ENCODE measurements around the gene FOXD4L3.
"Not testable (repeated sequence)": the region's sequence is repeated elsewhere in the genome, so short reads cannot be mapped to it uniquely, and the experiment has no call there.

The FOXD4L3 gene

DNA sequence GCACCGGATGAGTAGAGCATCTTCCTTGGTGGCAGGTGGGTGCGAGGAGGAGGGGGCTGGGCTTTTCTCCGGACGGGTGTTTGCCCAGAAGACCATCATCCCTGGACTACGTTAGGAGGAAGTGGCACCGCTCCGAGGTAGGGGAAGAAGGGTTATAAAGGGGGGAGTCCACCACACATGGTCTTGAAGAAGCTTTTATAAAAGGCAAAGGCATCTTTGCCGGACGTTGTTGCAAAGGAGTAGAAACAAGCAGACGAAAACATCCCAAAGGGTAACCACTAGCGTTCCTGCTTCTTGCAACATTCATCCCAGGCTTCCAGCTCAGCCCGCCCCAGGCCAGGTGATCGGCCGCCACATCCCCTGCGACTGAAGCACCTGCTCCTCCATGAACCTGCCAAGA is at the start of gene FOXD4L3:
TSS of gene FOXD4L3 (plus strand) at position 301 of the 400 bp plus-strand sequence. CDS start at position 386, 85 bp downstream.
- not testable (repeated sequence) for DNase-seq (ENCODE audit: low spot score)

DNA sequence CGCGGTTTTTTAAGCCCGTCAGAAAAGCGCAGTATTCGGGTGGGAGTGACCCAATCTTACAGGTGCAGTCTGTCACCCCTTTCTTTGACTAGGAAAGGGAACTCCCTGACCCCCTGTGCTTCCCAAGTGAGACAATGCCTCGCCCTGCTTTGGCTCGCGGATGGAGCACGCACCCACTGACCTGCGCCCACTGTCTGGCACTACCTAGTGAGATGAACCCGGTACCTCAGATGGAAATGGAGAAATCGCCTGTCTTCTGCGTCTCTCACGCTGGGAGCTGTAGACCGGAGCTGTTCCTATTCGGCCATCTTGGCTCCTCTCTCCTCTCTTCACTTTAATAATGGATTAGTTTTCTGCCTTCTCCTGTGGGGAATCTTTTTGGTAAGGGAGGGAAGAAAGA is 21.6 kb upstream of the FOXD4L3 start:
- not testable (repeated sequence) for DNase-seq (ENCODE audit: low spot score)

DNA sequence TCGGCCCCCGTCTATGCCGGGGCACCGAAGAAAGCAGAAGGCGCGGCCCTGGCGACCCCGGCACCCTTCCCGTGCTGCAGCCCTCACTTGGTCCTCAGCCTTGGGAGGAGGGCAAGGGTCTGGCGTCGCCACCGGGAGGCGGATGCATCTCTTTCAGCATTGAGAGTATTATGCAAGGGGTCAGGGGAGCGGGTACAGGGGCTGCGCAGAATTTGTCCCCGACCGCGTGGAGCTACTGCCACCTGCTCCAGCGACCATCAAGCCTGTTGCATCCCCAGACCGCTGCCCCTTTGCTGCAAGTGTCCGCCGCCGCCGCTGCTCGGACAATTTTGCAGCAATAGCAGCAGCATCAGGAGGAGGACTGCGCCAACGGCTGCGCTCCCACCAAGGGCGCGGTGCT is 1.1 kb downstream of the FOXD4L3 start:
- DNase-seq (ENCODE audit: low spot score), result not testable (repeated sequence)

DNA sequence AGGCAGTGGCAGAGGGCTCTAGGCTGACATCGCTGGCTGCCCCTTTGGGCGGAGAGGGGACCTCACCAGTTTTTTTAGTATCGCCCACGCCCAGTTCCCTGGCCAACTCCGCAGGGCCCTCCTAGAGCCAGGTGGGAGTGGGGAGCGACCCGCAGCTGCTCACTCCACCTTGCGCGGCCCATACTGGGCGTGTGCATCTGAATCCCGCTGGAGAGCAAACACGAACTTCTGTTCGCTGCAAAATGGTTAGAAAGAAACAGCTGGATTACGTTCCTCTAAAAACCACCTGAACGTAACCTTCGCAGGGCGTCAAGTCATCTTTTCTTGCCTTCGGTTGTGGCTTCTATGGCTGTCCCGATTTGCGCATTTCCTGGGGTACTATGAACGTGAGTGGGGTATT is 1.5 kb downstream of the FOXD4L3 start:
- DNase-seq (ENCODE audit: low spot score), result not testable (repeated sequence)

DNA sequence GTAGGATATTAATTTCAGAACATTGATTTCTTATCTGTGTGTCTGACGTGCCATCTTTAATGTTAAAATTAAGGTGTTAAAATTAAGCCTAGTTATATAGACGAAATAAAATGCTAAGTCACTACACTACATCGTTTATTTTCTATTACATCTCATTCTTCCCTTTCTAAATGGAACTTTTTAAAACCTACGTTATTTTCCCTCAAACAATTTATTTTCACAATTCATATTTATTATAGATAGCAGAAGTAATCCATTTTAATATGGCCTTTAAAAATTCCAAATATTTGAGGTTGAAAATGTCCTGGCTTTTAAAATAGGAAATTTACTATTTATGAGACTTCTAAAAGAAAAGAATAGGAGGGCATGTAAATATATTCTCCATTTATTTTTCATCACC is 2.1 kb downstream of the FOXD4L3 start:
- not testable (repeated sequence) for DNase-seq (ENCODE audit: low spot score)

DNA sequence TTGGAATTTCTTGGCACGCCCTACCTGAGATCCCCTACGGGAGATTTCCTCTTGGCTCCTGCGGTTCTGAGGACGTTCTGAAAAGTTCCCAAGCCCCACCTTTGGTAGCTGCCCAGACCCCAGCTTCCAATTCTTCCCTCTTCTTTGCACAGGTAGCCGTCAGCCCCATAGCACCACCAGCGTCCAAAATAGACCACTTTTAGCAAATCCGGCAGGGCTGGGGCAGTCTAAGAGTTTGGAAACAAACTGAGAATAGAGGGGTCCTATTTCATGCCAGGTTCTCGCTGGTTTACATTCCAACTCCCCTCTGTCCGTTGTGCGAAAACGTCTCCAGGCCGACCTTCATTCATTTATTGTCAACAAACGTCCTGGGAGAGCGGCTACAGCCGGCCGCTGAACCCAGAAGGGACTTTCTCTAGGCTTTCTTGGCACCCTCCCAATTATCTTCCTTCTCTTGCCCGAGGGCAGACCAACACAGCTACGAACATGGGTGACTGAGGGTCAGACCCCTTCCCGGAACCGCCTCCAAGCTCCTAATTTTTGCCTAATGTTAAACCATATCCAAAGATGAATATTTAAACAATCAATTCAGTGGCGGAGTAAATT is 3.1 kb downstream of the FOXD4L3 start:
- DNase-seq (ENCODE audit: low spot score), result not testable (repeated sequence)

DNA sequence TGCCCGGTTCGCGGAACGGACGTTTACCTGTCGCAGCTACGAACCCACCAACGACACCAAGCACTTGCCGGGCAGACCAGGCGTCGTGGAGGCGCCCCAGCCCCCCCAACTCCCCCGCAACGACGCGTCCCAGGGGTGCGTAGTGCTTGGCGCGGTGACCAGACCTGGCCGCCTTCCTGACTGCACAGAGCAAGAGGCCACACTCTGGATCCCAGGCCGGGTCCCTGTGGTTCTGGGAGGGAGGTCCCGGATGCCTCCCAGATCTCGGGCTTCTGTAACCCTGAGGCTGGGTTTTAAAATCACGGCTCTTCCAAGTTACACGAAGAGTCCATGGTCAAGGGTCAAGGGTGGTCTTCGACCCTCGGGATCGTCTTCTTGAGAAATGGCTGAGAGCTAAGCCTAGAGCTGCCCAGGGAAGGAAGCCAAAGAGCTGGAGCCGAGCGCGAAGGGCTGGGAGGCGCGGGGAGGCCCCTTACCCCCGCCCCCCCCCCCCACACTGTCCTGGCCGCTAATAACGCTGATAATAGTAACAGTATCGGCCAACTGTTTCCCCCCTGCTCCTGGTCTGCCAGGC is 3.8 kb downstream of the FOXD4L3 start:
- not testable (repeated sequence) for DNase-seq (ENCODE audit: low spot score)

DNA sequence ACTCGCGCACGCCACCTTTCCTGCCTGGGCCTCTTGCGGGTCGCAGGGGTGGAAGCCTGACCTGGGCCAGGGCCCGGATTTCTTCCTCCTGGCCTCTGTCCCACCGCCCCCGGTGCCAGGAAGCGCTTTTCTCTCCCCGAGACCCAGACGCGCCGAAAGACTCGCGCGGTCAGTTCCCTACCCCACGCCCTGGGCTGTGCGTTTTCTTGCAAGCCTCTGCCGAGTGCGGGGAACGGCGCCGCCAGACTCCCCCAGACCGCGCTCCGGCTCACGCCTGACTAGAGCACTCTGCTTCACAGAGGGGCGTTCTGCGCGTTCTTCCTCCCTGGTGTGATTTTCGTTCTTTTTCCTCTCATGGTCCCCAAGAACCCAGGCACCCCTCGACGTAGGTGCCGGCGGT is 4.5 kb downstream of the FOXD4L3 start:
- DNase-seq (ENCODE audit: low spot score), result not testable (repeated sequence)

DNA sequence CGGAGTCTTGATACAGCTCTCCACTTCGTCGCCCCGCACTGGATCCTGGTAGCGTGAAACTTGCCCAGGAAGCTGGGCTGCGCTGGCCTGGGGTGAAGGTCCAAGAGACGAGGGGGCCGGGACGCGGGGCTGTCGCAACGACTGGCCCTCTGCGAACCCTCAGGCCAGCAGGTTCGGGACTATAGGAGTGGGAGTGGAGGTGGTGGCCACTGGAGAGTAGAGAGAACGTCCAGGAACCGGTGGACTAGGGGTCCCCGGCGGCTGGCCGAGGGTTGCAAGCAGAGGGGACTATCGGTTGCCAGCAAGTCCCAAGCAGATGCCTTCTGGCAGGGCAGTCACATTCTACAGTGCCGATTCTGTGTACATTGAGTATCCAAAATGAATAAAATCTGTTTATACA is 5.0 kb downstream of the FOXD4L3 start:
- not testable (repeated sequence) for DNase-seq (ENCODE audit: low spot score)

DNA sequence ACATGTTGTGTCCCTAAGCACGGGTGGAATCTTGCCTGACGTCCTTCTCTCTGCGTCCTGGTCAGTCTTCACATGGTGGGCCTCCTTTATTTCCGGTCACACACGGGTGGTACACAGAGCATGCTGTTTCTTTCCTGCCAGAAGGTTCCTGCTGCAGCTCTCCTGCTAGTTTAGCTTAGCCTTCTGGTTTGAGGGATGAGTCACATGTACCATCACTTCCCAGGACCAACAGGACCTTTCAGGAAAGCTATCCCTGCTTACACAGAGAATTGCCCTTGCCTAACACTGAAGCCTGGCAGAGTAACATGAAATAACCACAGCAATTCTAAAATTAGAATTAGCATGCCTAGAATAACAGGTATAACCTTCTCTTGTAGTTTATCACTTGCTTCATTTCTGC is 8.5 kb downstream of the FOXD4L3 start:
- DNase-seq (ENCODE audit: low spot score), result not testable (repeated sequence)

DNA sequence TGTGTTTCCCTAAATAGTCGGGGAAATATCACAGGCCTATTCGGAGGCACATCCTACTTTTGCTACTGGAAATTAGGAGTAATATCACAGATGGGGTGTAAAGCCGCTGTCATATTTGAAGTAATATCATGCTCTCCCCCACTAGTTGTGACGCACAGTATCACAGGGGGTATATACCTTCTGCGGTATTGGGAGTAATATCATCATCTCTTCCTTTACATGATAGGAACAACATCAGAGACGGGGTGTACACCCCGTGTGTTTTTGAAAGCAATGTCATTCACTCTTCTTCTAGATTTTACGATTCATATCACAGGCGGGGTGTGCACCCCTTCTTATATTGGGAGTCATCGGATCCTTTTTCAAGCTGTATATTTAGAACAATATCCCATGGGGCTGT is 15.5 kb downstream of the FOXD4L3 start:
- not testable (repeated sequence) for DNase-seq (ENCODE audit: low spot score)

DNA sequence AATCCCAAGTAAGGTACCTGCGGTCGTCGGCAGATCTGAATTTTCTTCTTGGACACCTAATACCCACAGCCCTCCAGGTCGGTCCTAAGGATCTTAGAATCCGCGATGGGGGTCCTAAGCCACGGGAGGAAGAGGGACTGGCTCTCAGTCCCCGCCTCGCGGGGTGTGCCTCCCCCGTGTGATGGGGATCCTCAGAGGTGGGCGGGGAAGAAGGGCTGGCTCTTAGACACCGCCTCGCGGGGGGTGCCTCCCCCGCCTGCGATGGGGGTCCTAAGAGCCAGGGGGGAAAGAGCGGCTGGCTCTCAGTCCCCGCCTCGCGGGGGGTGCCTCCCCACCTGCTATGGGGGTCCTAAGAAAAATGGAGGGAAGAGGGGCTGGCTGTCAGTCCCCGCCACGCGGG is 21.1 kb downstream of the FOXD4L3 start:
- not testable (repeated sequence) for DNase-seq (ENCODE audit: low spot score)

DNA sequence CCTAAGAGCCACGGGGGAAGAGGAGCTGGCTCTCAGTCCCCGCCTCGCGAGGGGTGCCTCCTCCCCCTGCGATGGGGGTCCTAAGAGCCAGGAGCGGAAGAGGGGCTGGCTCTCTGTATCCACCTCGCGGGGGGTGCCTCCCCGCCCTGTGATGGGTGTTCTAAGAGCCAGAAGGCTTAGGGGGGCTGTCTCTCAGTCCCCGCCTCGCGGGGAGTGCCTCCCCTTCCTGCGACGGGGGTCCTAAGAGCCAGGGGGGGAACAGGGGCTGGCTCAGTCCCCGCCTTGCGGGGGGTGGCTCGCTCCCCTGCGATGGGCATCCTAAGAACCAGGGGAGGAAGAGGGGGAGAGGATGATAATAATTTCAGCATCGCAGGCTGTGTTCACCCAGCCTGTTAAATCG is 21.9 kb downstream of the FOXD4L3 start:
- not testable (repeated sequence) for DNase-seq (ENCODE audit: low spot score)

DNA sequence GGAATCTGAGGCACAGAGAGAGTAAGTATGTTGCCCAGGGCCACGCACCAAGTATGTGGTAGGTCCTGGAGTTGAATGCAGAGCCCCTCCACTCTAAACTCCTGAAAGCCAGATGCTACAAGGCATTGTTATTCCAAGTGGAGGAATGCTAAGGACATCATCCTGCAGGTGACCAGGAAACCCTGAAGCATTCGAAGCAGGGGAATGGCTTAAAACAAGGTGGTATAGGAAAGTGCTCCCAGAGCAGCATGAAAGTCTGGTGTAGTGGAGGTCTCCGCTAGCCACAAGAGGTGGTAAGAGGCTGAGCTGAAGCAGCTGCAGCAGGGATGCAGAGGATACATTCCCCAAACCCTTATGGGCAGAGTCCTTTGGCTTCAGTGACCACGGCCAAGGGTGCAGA is 26.4 kb downstream of the FOXD4L3 start:
- DNase-seq (ENCODE audit: low spot score), result not testable (repeated sequence)

DNA sequence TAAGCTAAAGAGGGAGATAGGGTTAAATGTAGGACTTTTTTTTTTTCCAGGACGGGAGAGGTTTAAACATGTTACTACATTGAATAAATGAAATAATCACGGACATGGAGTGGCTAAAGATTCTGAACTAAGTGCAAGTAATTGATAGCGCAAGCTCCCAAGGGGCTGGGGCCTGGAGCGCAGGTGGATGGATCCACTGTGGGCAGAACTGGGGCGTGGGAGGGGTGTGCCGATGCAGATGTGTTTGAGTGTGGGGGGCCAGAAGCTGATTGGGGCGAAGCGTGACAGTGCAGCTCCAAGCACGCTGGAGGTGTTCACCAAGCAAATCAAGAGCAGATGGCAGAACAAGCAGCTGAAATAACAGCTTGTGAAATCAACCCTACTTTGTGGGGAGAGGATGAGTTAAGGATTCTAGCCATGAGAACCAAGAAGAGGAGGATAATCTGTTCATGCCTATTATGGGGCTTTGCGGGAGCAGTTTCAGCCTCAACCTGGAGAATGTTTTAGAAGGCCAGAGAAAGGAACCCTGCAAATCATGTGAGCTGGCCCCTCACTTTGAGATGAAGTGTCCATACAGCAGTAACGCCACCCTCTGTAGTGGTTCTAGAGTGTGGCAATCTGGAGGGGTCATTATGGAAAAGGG is 28.0 kb downstream of the FOXD4L3 start:
- not testable (repeated sequence) for DNase-seq (ENCODE audit: low spot score)

DNA sequence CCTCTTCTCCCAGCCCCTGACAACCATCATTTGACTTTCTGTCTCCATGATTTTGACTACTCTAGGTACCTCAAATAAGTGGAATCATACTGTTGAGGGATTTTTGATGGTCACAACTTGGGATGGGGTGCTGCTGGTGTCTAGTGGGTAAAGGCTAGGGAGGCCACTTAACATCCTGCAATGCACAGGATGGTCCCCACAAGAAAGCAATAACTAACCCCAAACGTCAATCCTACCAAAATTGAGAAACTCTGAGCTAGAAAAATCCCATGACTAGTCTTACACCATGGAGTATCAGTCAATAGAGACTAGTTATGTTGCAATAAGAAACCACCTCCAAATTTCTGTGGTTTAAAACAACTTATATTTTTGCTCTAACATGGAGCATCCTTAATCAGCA is 29.5 kb downstream of the FOXD4L3 start:
- DNase-seq (ENCODE audit: low spot score), result not testable (repeated sequence)

DNA sequence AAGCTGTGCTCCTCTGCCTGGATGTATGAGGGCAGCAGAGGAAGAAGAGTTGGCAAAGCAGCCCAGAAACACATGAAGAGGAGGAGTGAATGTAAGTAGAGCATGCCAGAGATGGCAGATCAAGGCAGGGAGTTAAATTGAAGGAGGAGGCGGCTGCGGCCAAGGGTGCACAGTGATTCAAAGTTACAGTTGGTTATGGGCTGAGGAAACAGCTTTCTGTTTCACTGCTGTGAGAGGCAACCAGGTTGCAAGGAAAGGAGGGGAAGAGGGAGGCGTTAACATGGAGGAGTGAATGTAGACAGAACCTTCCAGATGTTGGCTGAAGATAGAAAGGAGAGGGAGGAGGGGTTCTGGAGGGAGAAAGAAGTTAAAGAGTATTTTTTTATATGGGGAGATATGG is 33.3 kb downstream of the FOXD4L3 start:
- DNase-seq (ENCODE audit: low spot score), result not testable (repeated sequence)

DNA sequence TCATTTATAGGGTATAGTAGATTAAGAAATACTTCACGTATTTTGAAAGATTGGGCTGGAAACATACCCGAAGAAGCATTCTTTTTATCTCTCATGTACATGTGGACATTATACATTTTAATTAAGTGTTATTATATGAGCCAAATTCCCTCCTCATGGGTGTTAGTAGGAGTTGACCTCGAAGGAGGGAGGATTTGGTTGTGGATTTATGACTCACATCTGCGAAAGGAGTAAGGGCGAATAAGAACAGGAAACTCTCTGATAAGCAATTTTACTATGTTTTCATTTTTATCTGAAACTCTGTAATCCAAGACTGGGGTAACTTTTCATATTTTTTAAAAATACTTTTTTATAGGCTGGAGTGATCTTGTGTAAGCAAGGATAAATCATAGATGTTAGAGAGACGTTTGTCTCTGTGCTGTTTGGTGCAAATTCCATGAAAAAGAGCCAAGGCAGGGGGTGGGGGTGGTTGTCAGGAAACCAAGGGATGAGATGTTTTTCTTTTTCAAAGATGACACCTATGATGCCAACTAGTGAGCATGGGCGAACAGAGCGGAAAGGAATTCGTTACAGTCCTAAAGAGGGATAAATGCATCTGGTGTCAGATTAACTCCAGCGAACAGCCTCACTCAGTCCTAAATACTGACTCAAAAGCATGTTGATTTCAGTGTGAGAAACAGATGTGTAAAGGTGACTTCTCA is 34.1 kb downstream of the FOXD4L3 start:
- not testable (repeated sequence) for DNase-seq (ENCODE audit: low spot score)

DNA sequence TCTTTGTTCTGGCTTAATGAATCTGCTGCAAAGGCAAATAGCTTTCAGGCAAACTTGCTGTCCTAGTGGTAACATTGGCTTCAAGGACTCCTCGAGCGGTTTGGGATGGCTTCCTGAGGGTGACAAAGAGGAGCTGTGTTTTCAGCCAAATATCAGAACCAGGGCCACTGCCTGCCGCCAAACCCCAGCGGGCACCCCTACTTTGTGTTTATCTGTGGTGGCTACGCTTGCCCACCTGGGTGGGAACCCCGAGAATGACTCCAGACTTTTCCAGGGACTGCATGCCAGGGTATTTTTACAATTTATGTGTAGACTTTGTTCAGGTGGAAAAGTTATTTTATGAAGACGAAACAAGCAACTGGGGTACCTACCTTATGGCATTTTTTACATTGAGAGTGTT is 35.3 kb downstream of the FOXD4L3 start:
- DNase-seq (ENCODE audit: low spot score), result peak; percentile 5

DNA sequence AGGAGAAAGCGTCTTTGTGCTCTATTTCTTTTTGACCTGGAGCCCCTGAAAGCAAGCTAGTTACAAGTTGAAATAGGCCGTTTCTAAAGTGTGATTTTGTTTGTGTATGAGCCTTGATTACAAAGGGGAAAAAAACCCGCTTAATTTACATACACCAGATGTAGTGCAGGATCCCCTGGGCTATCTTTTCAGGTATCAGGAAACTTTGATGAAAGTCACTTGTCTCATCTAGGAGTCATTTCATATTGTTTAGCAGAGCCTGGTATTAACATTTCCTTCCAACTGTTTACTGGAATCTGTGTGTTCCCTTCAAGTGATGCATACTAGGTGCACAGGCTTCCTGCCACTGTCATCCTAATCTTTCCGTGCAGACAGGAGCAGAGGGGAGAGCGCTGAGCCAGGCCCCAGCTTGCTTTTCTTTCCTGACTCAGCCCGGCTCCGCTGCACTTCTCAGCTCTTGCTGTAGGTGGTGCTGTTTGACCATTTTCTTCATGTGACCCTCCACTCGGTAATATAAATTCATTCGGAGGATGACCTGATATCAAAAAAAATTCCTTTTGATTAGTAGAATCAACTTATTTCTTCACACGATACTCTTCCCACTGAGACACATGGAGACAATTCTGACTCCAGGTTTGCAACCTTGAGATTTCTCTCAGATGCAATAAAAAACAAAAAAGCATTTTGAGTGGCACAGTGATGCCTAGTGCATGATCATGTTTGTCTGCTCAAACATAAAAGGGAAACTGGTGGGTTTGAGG is 39.8 kb downstream of the FOXD4L3 start:
- not testable (repeated sequence) for DNase-seq (ENCODE audit: low spot score)

DNA sequence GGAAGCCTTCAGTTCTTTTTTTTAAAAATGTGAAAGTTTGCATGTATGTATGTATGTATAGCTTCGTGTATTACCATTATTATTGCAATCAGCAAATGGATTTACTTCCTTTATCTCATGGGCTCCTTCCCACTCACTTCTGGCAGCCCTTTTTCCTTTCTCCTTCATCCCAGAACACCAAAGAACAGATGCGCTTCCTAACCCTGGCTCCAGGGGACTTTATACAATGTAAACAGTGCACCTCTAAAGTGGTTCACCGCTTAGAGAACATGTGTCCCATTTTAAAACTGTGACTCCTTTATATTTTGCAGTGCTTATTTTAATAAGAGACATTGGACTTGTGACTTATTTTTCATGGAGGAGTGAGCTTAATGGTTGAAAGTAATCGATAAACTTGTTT is 40.6 kb downstream of the FOXD4L3 start:
- not testable (repeated sequence) for DNase-seq (ENCODE audit: low spot score)

DNA sequence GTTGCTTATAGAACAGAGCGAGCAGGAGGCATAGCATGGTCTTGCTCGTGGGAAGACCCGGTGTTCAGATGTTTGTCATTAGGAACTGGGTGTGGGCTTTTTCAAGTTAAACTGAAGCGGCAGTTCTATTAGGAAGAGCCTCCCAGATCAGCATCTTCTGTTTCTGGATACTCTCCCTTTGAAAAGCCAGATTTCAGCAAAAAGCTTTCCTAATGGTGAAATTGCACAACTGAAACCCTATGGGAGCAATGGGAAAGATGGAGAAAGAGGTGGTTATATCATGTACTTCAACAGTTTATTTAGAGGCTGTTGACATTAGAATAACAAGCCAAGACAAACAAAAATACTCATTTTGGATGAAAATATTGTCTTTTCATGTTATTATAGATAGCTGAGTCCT is 41.3 kb downstream of the FOXD4L3 start:
- DNase-seq (ENCODE audit: low spot score), result not testable (repeated sequence)

Data from AG20443 (cell line).